ENCODE results near the gene CHST13.

The CHST13 gene

GRCh38 chr3:126512916-126513650 is 10.9 kb upstream of the CHST13 start:
- no peak for DNase-seq (ENCODE audit: low read depth)
- no peak overlapping the region for H3K4me3 ChIP-seq (ENCODE audit: low read length)
- no peak for TF ChIP-seq CTCF (IDR thresholded peaks at IDR 0.05; ENCODE audit: insufficient read depth, low read depth, low read length, missing control alignments)

DNA sequence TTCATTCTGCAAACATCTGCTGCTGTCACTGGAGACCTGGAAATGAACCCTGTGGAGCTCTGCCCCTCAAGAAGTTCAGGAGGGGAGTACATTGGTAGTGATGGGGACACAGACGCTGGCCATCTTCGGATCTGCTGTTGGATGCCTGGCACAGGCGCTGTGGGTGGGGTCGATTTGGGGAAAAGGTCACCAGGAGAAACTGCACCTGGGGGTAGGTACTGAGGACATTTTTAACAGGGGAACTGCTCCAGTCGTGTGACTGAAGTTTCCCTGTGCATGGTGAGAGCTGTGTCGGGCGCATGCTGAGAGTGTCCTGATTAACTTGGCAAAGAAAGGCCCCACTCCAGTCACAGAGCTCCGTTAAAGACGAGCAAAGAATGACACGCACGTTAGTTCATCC is 9.8 kb upstream of the CHST13 start:
- DNase-seq (ENCODE audit: low read depth), result no peak
- H3K4me3 ChIP-seq (ENCODE audit: low read length), result no peak overlapping the region
- no peak for TF ChIP-seq CTCF (IDR thresholded peaks at IDR 0.05; ENCODE audit: insufficient read depth, low read depth, low read length, missing control alignments)

DNA sequence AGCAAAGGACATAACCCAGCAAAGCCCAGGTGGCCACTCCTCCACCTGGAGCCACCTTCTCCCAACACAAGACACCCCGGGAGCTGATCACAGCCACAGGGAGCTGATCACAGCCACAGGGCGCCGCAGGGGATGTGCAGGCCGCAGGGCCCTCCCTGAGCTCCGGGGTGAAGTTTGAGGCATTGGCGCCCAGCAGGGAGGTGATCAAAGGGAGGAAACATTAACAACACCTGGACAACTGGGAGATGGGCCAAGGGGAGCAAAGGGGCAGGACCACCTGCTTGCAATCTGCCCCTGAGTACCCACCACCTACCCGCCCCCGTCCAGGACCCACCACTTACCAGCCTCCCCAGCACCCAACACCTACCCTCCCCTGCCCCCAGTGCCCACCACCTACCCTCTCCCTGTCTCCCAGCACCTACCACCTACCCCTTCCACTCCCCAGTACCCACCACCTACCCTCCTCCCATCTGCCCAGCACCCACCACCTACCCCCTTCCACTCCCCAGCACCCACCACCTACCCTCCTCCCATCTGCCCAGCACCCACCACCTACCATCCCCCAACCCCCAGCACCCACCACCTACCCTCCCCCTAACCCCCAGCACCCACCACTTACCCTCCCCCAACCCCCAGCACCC is 8.8 kb upstream of the CHST13 start:
- no peak overlapping the region for H3K4me3 ChIP-seq (ENCODE audit: low read length)
- no peak for TF ChIP-seq CTCF (IDR thresholded peaks at IDR 0.05; ENCODE audit: insufficient read depth, low read depth, low read length, missing control alignments)
- no peak for DNase-seq (ENCODE audit: low read depth)

DNA sequence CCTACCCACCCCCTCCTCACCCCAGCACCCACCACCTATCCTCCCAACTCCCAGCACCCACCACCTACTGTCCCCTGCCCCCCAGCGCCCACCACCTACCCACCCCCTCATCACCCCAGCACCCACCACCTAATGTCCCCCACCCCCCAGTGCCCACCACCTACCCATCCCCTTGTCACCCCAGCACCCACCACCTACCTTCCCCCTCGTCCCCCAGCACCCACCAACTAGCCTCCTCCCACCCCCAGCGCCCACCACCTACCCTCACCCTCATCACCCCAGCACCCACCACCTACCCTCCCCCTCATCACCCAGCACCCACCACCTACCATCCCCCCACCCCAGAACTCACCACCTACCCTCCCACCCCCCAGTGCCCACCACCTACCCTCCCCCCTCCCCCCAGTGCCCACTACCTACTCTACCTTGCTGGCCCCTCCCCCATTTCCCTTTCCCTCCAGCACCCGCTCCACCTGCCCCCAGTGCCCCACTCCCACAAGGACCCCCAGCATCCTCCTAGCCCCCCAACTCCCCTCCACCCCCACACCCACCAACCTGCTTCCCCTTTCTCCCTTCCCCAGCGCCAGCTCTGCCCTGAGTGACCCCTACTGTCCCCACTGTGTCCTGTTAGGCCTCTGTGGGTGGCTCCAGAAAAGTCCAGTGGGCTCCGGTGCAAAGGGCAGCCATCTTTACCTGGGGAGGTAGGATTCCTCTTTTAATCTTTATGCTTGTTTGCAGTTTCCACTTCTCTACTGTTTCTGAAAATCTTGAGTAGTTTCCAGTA is 7.6 kb upstream of the CHST13 start:
- H3K4me3 ChIP-seq (ENCODE audit: low read length), result no peak overlapping the region
- no peak for DNase-seq (ENCODE audit: low read depth)
- no peak for TF ChIP-seq CTCF (IDR thresholded peaks at IDR 0.05; ENCODE audit: insufficient read depth, low read depth, low read length, missing control alignments)

GRCh38 chr3:126516936-126517290 is 7.0 kb upstream of the CHST13 start:
- DNase-seq (ENCODE audit: low read depth), result no peak
- no peak for TF ChIP-seq CTCF (IDR thresholded peaks at IDR 0.05; ENCODE audit: insufficient read depth, low read depth, low read length, missing control alignments)
- no peak overlapping the region for H3K4me3 ChIP-seq (ENCODE audit: low read length)

DNA sequence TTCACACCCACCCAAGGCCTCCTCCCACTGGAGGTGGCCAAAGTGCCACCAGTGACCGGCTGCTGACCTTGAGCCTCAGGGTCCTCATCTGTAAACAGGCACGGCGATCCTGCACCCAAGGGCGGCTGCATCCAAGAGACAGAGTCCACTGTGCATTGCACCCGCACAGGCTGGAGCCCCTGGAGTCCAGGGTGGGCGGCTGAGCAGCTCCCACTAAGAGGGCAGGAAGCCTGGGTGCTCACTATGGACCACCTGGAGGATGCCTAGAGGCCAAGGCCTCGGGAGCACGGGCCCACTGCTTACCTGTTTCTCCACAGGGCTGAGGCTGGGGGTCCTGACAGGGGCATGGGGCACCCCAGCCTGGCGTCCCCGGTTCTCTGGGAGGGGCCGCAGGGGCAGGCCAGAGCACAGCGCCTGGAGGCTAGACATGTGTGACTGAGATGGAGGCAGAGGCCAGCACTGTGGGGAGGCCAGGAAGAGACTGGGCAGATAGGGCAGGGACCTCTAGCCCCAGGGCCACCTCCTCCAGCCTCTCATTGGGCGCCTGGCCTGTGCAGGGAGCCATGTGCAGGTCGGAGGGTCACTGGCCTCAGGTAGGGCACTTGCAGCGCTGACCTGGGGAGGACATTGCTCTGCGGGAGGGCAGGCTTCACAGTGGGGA is 6.5 kb upstream of the CHST13 start, which contains the start of gene UROC1:
UROC1 (minus strand) TSS at position 483 of the 661 bp plus-strand sequence; CDS start at position 429, 54 bp downstream.
- DNase-seq (ENCODE audit: low read depth), result no peak

More for the DNA sequence above, 6.5 kb upstream of the CHST13 start, which contains the start of gene UROC1:
- no peak for TF ChIP-seq CTCF (IDR thresholded peaks at IDR 0.05; ENCODE audit: insufficient read depth, low read depth, low read length, missing control alignments)
- H3K4me3 ChIP-seq (ENCODE audit: low read length), result no peak within 1 kb of the TSS
